H1 (cell line): ENCODE data around the gene MYLK2.

Source experiments
- ATF3 ChIP-seq: IDR thresholded peaks from 2 replicates; pipeline ENCODE4 v1.6.1; 2011; ENCODE audit warnings: low read depth, mild to moderate bottlenecking, low read length; ENCODE audit not compliant: insufficient read depth
- CBX5 ChIP-seq: fragments of 300-800, 300-1000 bp; sonication (generic); IDR thresholded peaks from 2 replicates; pipeline ENCODE4 v1.7.1; 2016; ENCODE audit warnings: antibody characterized with exemption, low read length, low read depth
- CHD2 ChIP-seq: IDR thresholded peaks from 2 replicates; pipeline ENCODE4 v1.6.1; 2012; ENCODE audit warnings: low read length, improper control_type of control experiment
- CREB1 ChIP-seq: IDR thresholded peaks from 2 replicates; pipeline ENCODE4 v1.6.1; 2012; ENCODE audit warnings: inconsistent platforms
- CTBP2 ChIP-seq: IDR thresholded peaks from 2 replicates; pipeline ENCODE4 v1.7.0; 2011; ENCODE audit warnings: borderline replicate concordance, mild to moderate bottlenecking, moderate library complexity, mixed read lengths, low read length; ENCODE audit not compliant: insufficient read depth, insufficient read length
- CTCF ChIP-seq, 3 experiments: IDR thresholded peaks; 1 replicate in 2 of 3; 2 replicates in 1 of 3; pipeline versions ENCODE4 v1.5.1 to v1.6.1; 2011; ENCODE audit warnings: low read length in 3 of 3, mild to moderate bottlenecking in 3 of 3, inconsistent platforms in 2 of 3, low read depth in 1 of 3, moderate library complexity in 1 of 3; ENCODE audit not compliant: insufficient read depth in 1 of 3; ENCODE audit errors: control extremely low read depth in 1 of 3
- EP300 ChIP-seq, 2 experiments: IDR thresholded peaks; 1 replicate in 1 of 2; 2 replicates in 1 of 2; pipeline ENCODE4 v1.6.1; 2011 to 2012; ENCODE audit warnings: low read depth in 2 of 2, low read length in 2 of 2, mild to moderate bottlenecking in 2 of 2, borderline replicate concordance in 1 of 2, inconsistent platforms in 1 of 2, moderate library complexity in 1 of 2
- POLR2A ChIP-seq, 2 experiments: IDR thresholded peaks; 1 replicate in 1 of 2; 2 replicates in 1 of 2; pipeline ENCODE4 v1.6.1; 2011; ENCODE audit warnings: low read depth in 2 of 2, low read length in 2 of 2, mild to moderate bottlenecking in 2 of 2; ENCODE audit errors: control extremely low read depth in 1 of 2
- RXRA ChIP-seq: IDR thresholded peaks from 2 replicates; pipeline ENCODE4 v1.6.1; 2011; ENCODE audit warnings: low read depth, mild to moderate bottlenecking, low read length, moderate library complexity; ENCODE audit not compliant: insufficient read depth
- TAF1 ChIP-seq: IDR thresholded peaks from 2 replicates; pipeline ENCODE4 v1.6.1; 2011; ENCODE audit warnings: mild to moderate bottlenecking, low read depth, low read length

- TF ChIP-seq CREB1 (no peak), CTCF (IDR thresholded peaks at IDR 0.05; ENCODE audit: control extremely low read depth in 1 of 3, insufficient read depth in 1 of 3, low read depth in 1 of 3, low read length in 3 of 3) (no peak), EP300 (IDR thresholded peaks at IDR 0.05; ENCODE audit: borderline replicate concordance in 1 of 2, low read depth in 2 of 2, low read length in 2 of 2) (no peak), RXRA (no peak), CHD2 (no peak), TAF1 (no peak), POLR2A (IDR thresholded peaks at IDR 0.05; ENCODE audit: control extremely low read depth in 1 of 2, low read depth in 2 of 2, low read length in 2 of 2) (no peak), CTBP2 (no peak), CBX5 (no peak), ATF3 (no peak)
These were observed 6.9 kb downstream of the MYLK2 start for GRCh38 chr20:31826074-31826473.
